Measurements from ENCODE around the gene KRTAP2-3.
"Not testable (repeated sequence)": the region's sequence is repeated elsewhere in the genome, so short reads cannot be mapped to it uniquely, and the experiment has no call there.

The KRTAP2-3 gene

GRCh38 chr17:41060052-41060604, at the start of gene KRTAP2-3:
Gene KRTAP2-3, minus strand, starts transcription at chr17:41060114. Its CDS starts 64 bp downstream, at chr17:41060050.
- DNase-seq (ENCODE audit: low read depth in 2 of 2, low spot score in 1 of 2) = no peak

GRCh38 chr17:41108728-41109386, 48.9 kb upstream of the KRTAP2-3 start:
- not testable (repeated sequence) for DNase-seq (ENCODE audit: low read depth in 2 of 2, low spot score in 1 of 2)

- DNase-seq (ENCODE audit: low read depth in 2 of 2, low spot score in 1 of 2) = no peak
Observed at GRCh38 chr17:41107941-41108450, 48.1 kb upstream of the KRTAP2-3 start.

- not testable (repeated sequence) for DNase-seq (ENCODE audit: low read depth in 2 of 2, low spot score in 1 of 2)
Observed at GRCh38 chr17:41105347-41105746, 45.4 kb upstream of the KRTAP2-3 start, which contains the start of gene KRTAP4-9. Gene KRTAP4-9, plus strand, starts transcription at chr17:41105389. Its CDS starts 0 bp downstream, at chr17:41105389.

- DNase-seq (ENCODE audit: low read depth in 2 of 2, low spot score in 1 of 2) = not testable (repeated sequence)
Observed at GRCh38 chr17:41104386-41105038, 44.6 kb upstream of the KRTAP2-3 start.

GRCh38 chr17:41103896-41104295, 44.0 kb upstream of the KRTAP2-3 start:
- no peak for DNase-seq (ENCODE audit: low read depth in 2 of 2, low spot score in 1 of 2)

GRCh38 chr17:41101586-41102259, 41.8 kb upstream of the KRTAP2-3 start, which contains the start of gene KRTAP4-16:
Gene KRTAP4-16, minus strand, starts transcription at chr17:41102209. Its CDS starts 0 bp downstream, at chr17:41102209.
- DNase-seq (ENCODE audit: low read depth in 2 of 2, low spot score in 1 of 2) = no peak

GRCh38 chr17:41099682-41100480, 40.0 kb upstream of the KRTAP2-3 start:
- not testable (repeated sequence) for DNase-seq (ENCODE audit: low read depth in 2 of 2, low spot score in 1 of 2)

- no peak for DNase-seq (ENCODE audit: low read depth in 2 of 2, low spot score in 1 of 2)
Observed at GRCh38 chr17:41098481-41098880, 38.6 kb upstream of the KRTAP2-3 start.

GRCh38 chr17:41098042-41098441, 38.1 kb upstream of the KRTAP2-3 start, which contains the start of gene KRTAP4-8:
Gene KRTAP4-8, minus strand, starts transcription at chr17:41098142. Its CDS starts 58 bp downstream, at chr17:41098084.
- no peak for DNase-seq (ENCODE audit: low read depth in 2 of 2, low spot score in 1 of 2)

- DNase-seq (ENCODE audit: low read depth in 2 of 2, low spot score in 1 of 2) = no peak
Observed at GRCh38 chr17:41096055-41096454, 36.1 kb upstream of the KRTAP2-3 start.

GRCh38 chr17:41088760-41089352, 28.9 kb upstream of the KRTAP2-3 start:
- DNase-seq (ENCODE audit: low read depth in 2 of 2, low spot score in 1 of 2) = not testable (repeated sequence)

GRCh38 chr17:41084100-41084856, 24.4 kb upstream of the KRTAP2-3 start, which contains the start of gene KRTAP4-7:
Gene KRTAP4-7, plus strand, starts transcription at chr17:41084150. Its CDS starts 57 bp downstream, at chr17:41084207.
- not testable (repeated sequence) for DNase-seq (ENCODE audit: low read depth in 2 of 2, low spot score in 1 of 2)

- not testable (repeated sequence) for DNase-seq (ENCODE audit: low read depth in 2 of 2, low spot score in 1 of 2)
Observed at GRCh38 chr17:41083427-41083826, 23.5 kb upstream of the KRTAP2-3 start.

- DNase-seq (ENCODE audit: low read depth in 2 of 2, low spot score in 1 of 2) = no peak
Observed at GRCh38 chr17:41082626-41083025, 22.7 kb upstream of the KRTAP2-3 start.

- no peak for DNase-seq (ENCODE audit: low read depth in 2 of 2, low spot score in 1 of 2)
Observed at GRCh38 chr17:41076788-41077187, 16.9 kb upstream of the KRTAP2-3 start.

GRCh38 chr17:41073676-41074075, 13.8 kb upstream of the KRTAP2-3 start:
- DNase-seq (ENCODE audit: low read depth in 2 of 2, low spot score in 1 of 2) = no peak

- no peak for DNase-seq (ENCODE audit: low read depth in 2 of 2, low spot score in 1 of 2)
Observed at GRCh38 chr17:41071606-41072360, 11.9 kb upstream of the KRTAP2-3 start.

All from stimulated activated CD8-positive, alpha-beta memory T cell treated with anti-CD3 and anti-CD28 coated beads, Interleukin-4, amount 100 ng/mL, for 4 hours (primary cell).